KMS-11 (cell line): ENCODE measurements around the gene CSRNP3.

ENCODE experiments used
- H2AFZ ChIP-seq: fragments of 200-600 bp; sonication (generic); 2 replicates; pipeline ENCODE4 v1.6.1; 2016; ENCODE audit warnings: antibody characterized with exemption, mixed run types, low read depth
- H3K27ac ChIP-seq: fragments of 200-600 bp; sonication (generic); 2 replicates; pipeline ENCODE4 v1.6.1; 2016; ENCODE audit warnings: mild to moderate bottlenecking, mixed run types
- H3K27me3 ChIP-seq: fragments of 200-600 bp; sonication (generic); 2 replicates; pipeline ENCODE4 v1.6.1; 2017; ENCODE audit warnings: mild to moderate bottlenecking, low read depth, mixed run types, moderate library complexity; ENCODE audit not compliant: insufficient read depth
- H3K36me3 ChIP-seq: fragments of 200-600 bp; sonication (generic); 2 replicates; pipeline ENCODE4 v1.6.1; 2017; ENCODE audit warnings: mild to moderate bottlenecking, mixed run types; ENCODE audit not compliant: insufficient read depth
- H3K4me1 ChIP-seq: fragments of 200-600 bp; sonication (generic); 2 replicates; pipeline ENCODE4 v1.6.1; 2016; ENCODE audit warnings: mild to moderate bottlenecking, low read depth, mixed run types; ENCODE audit not compliant: poor library complexity, severe bottlenecking
- H3K4me2 ChIP-seq: fragments of 200-600 bp; sonication (generic); 2 replicates; pipeline ENCODE4 v1.7.0; 2016; ENCODE audit warnings: mild to moderate bottlenecking, mixed run types
- H3K4me3 ChIP-seq: fragments of 200-600 bp; sonication (generic); IDR thresholded peaks from 2 replicates; pipeline ENCODE4 v1.6.1; 2017; ENCODE audit warnings: low read depth, low read length, mixed read lengths; ENCODE audit not compliant: insufficient read depth
- H3K79me2 ChIP-seq: fragments of 200-600 bp; sonication (generic); 2 replicates; pipeline ENCODE4 v1.6.1; 2016; ENCODE audit warnings: low read depth, mixed run types; ENCODE audit not compliant: insufficient read depth
- H3K9ac ChIP-seq: fragments of 200-600 bp; sonication (generic); 2 replicates; pipeline ENCODE4 v1.6.1; 2016; ENCODE audit warnings: mild to moderate bottlenecking, mixed run types
- H4K20me1 ChIP-seq: fragments of 200-600 bp; sonication (generic); 2 replicates; pipeline ENCODE4 v1.6.1; 2016; ENCODE audit warnings: mild to moderate bottlenecking, mixed run types; ENCODE audit not compliant: insufficient read depth
- TF ChIP-seq, protein P1 (sequence below): fragments of 200-600 bp; sonication (generic); conservative IDR thresholded peaks from 2 replicates; pipeline ENCODE4 v1.6.1; 2017; ENCODE audit warnings: low read depth, mild to moderate bottlenecking, antibody characterized with exemption, low read length, moderate library complexity, mixed read lengths

CSRNP3 gene

DNA sequence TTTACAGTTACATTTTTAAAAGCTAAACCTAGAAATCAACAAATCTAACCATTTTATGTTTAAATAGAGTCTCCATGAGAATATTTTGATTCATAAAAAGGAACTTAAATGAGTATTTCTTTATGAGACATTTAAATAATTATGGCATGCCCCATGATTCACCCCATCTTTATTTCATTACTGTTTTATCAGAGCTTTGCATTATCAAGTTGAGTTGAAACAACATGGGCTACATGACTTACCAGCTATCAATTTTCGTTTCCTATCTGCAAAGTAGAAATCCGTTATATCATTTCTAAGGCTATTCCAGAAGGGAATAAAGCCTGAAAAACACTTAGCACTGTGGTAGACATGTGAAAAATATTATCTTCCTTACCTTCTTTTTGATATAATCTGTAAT lies 163.1 kb downstream of the CSRNP3 start:
- TF ChIP-seq, protein P1, sequence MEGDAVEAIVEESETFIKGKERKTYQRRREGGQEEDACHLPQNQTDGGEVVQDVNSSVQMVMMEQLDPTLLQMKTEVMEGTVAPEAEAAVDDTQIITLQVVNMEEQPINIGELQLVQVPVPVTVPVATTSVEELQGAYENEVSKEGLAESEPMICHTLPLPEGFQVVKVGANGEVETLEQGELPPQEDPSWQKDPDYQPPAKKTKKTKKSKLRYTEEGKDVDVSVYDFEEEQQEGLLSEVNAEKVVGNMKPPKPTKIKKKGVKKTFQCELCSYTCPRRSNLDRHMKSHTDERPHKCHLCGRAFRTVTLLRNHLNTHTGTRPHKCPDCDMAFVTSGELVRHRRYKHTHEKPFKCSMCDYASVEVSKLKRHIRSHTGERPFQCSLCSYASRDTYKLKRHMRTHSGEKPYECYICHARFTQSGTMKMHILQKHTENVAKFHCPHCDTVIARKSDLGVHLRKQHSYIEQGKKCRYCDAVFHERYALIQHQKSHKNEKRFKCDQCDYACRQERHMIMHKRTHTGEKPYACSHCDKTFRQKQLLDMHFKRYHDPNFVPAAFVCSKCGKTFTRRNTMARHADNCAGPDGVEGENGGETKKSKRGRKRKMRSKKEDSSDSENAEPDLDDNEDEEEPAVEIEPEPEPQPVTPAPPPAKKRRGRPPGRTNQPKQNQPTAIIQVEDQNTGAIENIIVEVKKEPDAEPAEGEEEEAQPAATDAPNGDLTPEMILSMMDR = no peak
- Histone ChIP-seq H3K79me2 (no peaks in the 10 kb centered on the region), H2AFZ (no peak overlapping the region), H3K27me3 (no peaks in the 10 kb centered on the region), H3K4me2 (no peak overlapping the region), H3K9ac (no peak overlapping the region), H3K27ac (no peak overlapping the region), H3K4me3 (no peak overlapping the region), H3K36me3 (no peaks in the 10 kb centered on the region), H3K4me1 (no peaks in the 10 kb centered on the region), H4K20me1 (no peaks in the 10 kb centered on the region)

- Histone ChIP-seq H3K4me3 (no peak overlapping the region), H2AFZ (no peak overlapping the region), H3K79me2 (no peaks in the 10 kb centered on the region), H3K27me3 (no peaks in the 10 kb centered on the region), H3K4me2 (no peak overlapping the region), H3K36me3 (no peaks in the 10 kb centered on the region), H4K20me1 (no peaks in the 10 kb centered on the region), H3K27ac (no peak overlapping the region), H3K4me1 (no peaks in the 10 kb centered on the region), H3K9ac (no peak overlapping the region)
- TF ChIP-seq, protein P1 = no peak
These were observed 163.9 kb downstream of the CSRNP3 start for GRCh38 chr2:165633431-165633830.

DNA sequence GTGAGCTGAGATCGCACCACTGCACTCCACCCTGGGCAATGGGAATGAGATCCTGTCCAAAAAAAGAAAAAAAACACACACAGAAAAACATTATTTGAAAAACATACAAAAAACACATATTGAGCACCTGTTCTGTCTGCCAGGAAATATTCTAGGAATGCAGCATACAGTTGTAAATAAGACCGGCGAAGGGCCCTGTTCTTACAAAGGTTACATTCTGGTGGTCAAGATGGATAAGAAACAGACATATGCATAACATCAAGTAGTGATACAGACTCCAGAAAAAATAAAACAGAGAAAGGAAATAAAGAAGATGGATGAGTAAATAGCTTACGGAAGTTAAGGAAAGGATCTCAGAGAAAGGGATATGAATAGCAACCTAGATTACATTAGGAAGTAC lies 164.8 kb downstream of the CSRNP3 start:
- no peaks in the 10 kb centered on the region for H3K36me3 ChIP-seq
- TF ChIP-seq, protein P1 = no peak
- no peaks in the 10 kb centered on the region for H3K79me2 ChIP-seq
- no peaks in the 10 kb centered on the region for H3K27me3 ChIP-seq
- H3K4me2 ChIP-seq = no peak overlapping the region
- H2AFZ ChIP-seq = no peak overlapping the region
- no peak overlapping the region for H3K27ac ChIP-seq
- no peak overlapping the region for H3K4me3 ChIP-seq
- H4K20me1 ChIP-seq = no peaks in the 10 kb centered on the region
- no peak overlapping the region for H3K9ac ChIP-seq
- H3K4me1 ChIP-seq = no peaks in the 10 kb centered on the region

GRCh38 chr2:165634855-165635254 lies 165.4 kb downstream of the CSRNP3 start:
- Histone ChIP-seq H3K36me3 (no peaks in the 10 kb centered on the region), H4K20me1 (no peaks in the 10 kb centered on the region), H3K4me1 (no peaks in the 10 kb centered on the region), H3K79me2 (no peaks in the 10 kb centered on the region), H3K4me3 (no peak overlapping the region), H3K4me2 (no peak overlapping the region), H3K9ac (no peak overlapping the region), H3K27ac (no peak overlapping the region), H3K27me3 (no peaks in the 10 kb centered on the region), H2AFZ (no peak overlapping the region)
- TF ChIP-seq, protein P1 = no peak
